Colon (tissue), 2 donors: ENCODE data around the gene CRTC1.
"Not testable (repeated sequence)": the region's sequence is repeated elsewhere in the genome, so short reads cannot be mapped to it uniquely, and the experiment has no call there.

Experiments
- FAIRE-seq: peaks from 2 replicates; lab custom pipeline; 2012; peaks lifted over from hg19 to GRCh38; lab: Jason Lieb, UNC
- donor health status: control.
- donor health status: control.

The CRTC1 gene

DNA sequence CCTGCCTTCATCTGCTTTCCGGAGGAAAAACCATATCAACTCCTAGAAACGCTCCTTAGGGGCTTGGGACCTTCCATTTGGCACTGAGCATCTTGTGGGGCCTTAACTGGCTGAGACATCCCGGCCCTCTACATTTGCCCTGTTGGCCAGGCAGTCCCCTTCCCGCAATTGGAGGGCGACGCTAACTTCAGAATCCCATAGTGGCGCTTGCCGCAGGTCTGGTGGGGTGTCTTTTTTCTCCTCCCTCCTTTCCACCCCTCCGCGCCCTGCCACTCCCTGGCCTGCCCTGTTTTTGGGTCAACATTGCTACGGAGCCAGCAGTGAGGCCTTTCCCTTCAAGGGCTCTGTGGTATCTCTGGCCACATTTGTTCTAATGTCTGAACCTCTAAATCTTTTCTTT lies 13.6 kb upstream of the CRTC1 start:
- FAIRE-seq = no peak

DNA sequence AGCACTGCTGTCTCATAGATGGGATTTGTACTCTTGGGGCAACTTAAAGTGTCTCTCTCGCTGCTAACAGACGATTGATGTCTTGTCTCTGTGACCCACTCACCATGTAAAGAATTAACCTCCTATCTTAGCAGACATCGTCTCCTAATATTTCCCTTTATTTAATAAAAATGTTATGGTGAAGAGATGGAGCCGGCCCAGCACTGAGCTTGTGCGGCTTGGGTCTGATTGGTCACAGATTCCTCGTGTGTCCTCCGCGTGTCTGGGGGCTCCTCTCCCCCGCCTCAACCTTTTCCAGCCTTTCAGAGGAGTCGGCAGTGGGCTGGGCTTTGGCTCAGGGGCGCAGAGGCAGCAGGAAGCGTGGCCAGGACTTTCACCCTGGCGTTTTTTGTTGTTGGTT lies 13.2 kb upstream of the CRTC1 start:
- FAIRE-seq = no peak

DNA sequence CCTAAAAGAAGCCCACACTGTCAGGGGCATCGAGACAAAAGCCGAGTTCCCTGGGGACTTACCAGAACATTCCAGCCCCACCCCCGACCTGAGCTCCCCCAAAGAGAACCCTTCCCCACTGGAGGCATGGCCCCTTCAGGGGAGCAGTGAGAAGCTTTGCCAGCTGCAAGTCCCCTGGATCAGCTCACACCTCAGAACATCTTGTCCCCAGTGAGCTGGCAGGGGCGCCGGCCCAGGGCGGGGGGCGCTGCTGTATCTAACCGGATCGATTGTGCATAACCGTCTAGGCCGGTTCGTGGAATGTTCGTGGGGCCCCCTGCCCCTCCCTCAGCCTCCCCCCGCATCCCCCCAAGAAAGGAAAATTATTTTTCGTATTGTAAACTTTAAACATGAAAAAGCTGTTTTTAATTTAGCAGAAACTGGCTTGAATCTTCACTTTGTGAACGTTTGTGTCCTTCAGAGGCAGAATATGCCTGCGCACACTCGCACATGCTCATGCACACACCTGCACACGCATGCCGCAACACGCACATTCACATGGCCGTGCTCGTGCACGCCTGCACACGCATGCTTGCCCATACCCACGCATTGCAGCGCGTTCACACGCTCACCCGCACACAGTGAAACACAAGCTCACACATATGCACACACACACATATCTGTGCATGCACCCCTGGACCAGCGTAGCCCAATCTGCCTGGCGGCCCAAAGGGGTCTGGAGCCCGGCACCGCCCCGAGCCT lies 12.0 kb upstream of the CRTC1 start:
- FAIRE-seq = no peak

DNA sequence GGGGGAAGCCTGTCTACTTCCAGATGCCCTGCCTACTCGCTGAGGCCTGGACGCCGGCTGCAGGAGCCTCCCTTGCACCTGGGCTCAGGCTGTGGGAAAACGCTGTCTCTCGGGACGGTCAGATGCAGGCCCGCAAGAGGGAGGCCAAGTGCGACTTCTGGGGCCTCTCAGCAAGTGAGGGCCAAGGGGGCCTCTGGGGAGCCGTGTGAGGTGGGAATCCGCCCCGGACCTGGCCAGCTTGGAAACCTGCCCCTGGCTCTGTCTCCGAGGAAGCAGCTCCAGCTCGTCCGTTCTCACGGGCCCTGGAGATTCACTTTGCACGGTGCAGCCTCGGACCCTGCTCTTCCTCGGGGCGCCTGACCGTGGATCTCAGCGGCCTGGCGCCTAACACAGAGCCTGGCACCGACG lies 11.4 kb upstream of the CRTC1 start:
- FAIRE-seq = no peak

DNA sequence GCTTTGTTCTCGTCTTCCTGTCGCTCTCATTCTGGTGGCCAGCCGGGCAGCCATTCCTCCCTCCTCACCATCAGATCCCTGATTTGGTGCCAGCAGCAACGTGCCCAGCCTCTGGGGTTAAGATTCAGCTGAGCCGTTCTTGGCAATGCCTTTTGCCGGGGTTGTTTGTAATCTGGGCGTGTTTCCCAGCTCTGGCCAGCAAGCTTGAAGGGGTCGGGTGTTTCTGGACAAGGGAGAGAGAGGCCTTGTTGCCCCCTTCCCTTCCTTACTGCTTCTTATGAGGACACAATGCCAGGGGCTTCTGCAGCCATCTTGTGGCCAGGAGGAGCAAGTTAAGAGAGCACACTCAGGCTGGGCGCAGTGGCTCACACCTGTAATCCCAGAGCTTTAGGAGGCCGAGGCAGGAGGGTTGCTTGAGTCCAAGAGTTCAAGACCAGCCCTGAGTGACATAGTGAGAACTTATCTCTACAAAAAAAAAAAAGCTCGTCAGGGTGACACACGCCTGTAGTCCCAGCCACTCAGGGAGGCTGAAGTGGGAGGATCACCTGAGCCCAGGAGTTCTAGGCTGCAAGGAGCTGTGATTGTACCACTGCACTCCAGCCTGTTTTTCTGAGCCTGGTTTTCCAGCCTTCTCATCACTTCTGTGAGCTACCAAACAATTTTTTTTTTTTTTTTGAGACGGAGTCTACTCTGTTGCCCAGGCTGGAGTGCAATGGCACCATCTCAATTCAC lies 10.7 kb upstream of the CRTC1 start:
- FAIRE-seq = no peak

DNA sequence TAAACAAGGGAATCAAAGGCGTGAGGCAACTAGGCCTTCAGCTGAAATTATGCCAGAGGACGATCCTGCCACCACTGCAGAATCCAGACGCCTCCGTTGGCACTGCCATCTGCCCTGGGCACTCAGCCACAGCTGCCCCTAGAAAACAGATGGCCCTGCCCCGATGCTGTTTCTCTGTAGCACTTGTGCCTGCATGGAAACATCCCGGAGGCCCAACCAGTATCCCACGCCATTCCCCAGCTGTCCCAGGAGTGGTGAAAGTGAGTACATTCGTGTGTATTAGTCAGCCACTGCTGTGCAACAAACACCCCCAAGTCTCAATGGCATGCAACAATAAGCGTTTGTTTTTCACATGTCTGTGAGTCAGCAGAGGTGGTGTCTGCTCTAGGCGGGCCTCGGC lies 8.9 kb upstream of the CRTC1 start:
- no peak for FAIRE-seq

DNA sequence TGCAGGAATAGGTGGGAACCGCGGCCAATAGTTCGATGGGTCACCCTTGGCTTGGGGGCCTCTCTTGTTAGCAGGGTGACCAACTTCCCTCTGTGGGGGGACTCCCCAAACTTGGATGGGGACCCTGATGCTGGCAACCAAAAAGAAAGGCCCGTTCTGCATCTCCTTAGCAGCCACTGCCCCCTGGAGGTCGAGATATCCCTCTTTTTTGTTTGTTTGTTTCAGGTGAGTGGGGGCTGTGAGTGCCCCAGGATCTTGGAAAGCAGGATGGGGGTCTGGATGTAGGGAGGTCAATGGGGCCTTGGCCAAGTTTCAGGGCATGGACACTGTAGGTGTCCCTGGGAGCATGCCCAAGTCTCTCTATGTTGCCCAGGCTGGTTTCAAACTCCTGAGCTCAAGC lies 7.7 kb upstream of the CRTC1 start:
- no peak for FAIRE-seq

DNA sequence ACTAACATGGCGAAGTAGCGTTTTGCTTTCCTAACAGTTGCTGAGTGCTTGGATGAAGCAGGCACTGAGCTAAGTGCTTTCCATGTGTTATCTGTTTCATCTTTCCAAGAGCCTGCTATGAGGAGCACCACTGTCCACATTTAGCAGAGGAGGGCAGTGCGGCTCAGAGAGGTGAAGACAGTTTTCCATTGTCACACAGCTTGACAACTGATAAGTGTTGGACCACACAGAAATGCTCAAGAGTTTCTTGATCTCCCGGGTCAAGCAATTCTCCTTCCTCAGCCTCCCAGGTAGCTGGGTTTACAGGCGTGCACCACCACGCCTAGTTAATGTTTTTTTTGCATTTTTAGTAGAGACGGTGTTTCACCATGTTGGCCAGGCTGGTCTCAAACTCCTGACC lies 6.8 kb upstream of the CRTC1 start:
- FAIRE-seq = no peak

DNA sequence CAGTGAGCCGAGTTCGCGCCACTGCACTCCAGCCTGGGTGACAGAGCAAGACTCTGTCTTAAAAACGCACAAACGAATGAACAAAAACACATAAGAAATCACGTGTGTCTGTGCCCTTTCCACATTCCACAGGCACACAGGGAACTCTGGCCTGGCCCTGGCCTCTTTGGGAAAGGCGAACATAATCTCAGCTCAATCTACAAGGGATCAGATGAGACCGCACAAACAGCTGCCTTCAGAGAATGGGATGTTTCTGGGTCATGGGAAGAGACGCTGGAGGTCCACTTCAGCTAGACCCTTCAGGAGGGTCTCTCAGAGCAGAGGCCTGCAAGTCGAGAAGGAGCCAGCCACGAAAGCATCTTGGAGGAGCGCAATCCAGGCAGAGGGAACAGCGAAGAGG lies 6.3 kb upstream of the CRTC1 start:
- FAIRE-seq = no peak

DNA sequence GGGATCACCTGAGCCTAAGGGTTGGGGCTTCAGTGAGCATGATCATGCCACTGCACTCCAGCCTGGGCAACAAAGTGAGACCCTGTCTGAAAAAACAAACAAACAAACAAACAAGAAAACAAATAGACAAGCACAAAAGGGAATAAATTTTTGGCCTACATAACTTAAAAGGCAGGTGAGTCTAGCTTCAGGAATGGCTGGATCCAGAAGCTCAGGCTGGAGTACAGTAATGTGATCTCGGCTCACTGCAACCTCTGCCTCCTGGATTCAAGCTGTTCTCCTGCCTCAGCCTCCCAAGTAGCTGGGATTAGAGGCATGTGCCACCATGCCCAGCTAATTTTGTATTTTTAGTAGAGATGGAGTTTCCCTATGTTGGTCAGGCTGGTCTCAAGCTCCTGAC lies 3.3 kb upstream of the CRTC1 start:
- not testable (repeated sequence) for FAIRE-seq

DNA sequence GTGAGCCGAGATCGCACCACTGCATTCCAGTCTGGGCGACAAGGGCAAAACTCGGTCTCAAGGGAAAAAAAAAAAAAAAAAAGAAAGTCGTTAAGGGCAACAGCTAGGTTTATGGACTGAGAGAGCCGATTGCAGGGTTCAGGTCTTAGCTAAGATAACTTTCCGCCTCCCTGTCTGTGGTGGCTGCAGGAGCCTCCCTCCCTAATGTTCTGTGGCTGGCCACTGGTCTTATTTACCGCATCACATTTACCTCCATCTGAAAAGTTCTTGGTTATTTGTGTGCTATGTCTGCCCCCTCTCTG lies 722 bp upstream of the CRTC1 start:
- FAIRE-seq = no peak

DNA sequence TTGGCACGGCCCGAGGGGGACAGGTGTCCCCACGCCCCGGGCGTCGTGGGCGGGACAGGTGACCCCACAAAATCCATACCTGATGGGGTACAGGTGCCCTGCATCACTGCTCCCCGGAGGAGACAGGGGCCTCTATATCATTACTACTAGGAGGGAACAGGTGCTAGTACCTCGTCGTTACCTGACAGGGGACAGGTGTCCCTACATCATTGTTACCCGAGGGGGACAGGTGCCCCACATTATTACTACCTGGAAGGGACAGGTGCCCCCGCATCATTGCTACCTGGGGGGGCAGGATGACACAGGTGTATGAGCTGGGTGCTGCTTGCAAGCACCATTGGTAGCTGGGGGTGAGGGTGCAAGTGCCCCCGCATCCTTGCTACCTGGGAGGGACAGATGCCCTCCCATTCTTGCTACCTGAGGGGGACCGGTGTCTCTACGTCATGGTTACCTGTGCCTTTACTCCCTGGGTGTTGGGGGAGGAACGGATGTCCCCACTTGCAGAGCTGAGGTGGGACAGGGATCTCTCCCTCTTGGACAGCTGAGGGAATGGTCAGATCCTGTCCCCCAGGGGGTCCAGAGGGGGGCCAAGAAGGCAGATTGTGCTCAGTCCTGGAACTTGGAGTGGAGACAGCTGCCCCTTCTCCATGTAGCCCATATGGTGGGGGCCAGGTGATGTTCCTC lies 620 bp downstream of the CRTC1 start:
- FAIRE-seq = no peak

DNA sequence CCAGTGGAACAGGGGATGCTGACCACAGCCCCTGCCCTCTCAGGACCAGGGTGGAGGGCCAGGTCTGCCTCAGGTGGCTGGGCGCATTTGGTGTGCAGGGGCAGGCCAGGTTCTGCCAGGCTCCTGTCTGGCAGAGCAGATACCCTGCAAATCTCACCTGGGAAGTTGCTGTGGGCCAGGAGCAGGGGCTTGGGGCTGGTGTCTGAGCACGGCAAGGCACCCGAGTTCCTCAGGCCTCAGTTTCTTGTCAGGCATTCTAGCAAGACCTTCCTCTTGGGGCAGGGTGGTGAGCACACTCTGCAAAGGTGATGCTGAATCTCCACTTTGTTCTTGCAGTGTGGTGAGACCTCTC lies 1.1 kb downstream of the CRTC1 start:
- no peak for FAIRE-seq

DNA sequence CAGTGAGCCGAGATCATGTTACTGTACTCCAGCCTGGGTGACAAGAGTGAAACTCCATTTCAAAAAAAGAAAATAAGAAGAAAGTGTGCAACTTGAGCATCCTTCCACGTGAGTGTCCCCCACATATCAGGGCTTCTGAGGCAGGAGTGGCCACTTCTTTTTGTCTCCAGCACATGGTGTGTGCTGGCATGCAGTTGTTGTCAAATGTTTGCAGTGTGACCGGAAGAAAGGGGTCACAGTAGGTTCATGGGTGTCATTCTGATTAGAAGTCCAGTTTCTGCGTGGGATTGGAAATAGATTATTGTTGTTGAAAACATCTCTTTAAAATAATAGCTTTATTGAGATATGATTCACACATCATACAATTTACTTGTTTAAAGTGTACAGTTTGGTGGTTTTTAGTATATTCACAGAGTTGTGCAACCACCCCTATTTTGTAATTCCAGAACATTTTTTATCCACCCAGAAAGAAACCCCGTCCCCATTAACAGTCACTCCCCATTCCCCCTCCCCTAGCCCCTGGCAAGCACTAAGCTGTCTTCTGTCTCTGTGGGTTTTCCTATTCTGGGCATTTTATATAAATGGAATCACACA lies 2.2 kb downstream of the CRTC1 start:
- no peak for FAIRE-seq

DNA sequence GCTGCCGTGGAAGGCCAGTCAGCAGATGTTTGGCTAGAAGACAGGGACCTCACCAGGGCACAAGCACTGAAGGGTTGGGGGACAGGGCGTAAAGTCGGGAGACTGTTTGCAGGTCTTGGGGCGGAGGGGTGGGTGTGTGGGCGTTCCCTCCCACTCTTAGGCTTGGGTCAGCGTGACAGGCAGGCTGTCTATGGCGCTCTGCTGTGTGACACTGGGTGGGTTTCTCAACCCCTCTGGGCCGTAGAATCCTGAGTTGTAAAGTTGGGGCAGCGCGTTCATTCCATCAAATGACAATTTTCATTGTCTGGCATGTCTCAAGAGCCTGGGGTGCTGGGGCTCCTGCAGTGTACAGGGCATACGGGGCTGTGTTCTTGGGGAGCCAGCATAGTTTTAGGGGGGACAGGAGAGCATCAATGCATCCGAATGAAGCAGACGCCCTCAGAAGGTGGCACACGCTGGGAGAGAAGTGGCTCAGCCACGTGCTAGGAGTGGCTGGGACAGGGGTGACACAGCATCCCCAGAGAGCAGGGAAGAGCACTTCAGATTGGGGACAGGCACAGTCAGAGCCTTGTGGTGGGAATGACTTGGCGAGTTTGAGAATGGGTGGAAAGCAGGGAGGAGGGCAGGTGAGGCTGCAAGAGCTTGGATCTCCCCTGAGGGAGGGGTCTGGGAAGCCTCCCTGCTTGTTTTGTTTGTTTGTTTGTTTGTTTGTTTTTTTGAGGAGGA lies 4.4 kb downstream of the CRTC1 start:
- no peak for FAIRE-seq

DNA sequence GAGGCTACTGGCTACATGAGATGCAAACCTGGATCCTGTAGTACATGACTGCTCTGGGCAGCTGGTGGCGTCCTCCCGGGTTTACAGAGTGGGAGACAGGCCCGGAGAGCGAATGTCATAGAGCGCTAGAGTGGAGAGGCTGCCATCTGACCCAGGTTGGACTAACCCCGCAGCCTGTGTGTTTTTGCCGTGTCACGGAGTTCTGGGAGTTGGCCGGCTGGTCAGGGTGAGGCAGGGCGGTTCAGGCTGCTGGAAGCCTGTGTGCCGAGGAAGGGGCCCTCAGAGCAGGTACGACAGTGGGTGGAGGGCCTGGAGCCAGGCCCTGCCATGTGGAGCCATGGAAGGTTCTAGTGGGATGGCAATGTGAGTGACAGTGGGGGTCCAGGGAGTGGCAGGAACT lies 12.5 kb downstream of the CRTC1 start:
- FAIRE-seq = no peak

DNA sequence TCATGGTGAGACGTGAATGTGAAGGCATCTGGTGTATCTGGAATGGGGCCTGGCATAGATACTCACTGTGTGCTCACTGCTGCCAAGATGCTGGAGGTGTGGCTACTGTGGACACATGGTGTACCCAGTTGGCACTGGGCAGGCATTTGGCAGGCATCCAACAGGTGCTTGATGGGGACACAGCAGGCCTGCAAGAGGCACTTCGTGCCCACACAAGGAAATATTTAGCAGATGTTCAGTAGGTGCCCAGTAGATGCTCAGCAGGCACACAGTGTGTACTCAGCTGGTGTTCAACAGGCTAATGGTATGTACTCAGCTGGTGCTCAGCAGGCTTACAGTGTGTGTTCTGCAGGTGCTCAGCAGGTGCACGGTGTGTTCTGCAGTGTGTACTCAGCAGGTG lies 14.2 kb downstream of the CRTC1 start:
- no peak for FAIRE-seq

DNA sequence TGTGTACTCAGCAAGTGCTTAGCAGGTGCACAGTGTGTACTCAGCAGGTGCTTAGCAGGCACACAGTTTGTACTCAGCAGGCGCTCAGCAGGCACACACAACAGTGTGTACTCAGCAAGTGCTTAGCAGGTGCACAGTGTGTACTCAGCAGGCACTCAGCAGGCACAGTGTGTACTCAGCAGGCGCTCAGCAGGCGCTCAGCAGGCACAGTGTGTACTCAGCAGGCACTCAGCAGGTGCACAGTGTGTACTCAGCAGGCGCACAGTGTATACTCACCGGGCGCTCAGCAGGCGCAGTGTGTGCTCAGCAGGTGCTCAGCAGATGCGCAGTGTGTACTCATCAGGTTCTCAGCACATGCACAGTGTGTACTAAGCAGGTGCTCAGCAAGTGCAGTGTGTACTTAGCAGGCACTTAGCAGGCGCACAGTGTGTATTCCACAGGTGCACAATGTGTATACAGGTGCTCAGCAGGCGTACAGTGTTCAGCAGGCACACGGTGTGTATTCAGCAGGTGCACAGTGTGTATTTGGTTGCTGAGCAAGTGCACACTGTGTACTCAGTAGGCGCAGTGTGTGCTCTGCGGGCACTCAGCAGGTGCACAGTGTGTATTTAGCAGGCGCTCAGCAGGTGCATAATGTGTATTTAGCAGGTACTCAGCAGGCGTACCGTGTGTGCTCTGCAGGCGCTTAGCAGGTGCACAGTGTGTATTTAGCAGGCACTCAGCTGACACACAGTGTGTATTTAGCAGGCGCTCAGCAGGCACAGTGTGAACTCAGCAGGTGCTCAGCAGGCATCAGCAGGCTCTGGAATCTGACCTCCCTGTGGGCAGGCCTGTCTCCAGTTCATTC lies 15.1 kb downstream of the CRTC1 start:
- no peak for FAIRE-seq

DNA sequence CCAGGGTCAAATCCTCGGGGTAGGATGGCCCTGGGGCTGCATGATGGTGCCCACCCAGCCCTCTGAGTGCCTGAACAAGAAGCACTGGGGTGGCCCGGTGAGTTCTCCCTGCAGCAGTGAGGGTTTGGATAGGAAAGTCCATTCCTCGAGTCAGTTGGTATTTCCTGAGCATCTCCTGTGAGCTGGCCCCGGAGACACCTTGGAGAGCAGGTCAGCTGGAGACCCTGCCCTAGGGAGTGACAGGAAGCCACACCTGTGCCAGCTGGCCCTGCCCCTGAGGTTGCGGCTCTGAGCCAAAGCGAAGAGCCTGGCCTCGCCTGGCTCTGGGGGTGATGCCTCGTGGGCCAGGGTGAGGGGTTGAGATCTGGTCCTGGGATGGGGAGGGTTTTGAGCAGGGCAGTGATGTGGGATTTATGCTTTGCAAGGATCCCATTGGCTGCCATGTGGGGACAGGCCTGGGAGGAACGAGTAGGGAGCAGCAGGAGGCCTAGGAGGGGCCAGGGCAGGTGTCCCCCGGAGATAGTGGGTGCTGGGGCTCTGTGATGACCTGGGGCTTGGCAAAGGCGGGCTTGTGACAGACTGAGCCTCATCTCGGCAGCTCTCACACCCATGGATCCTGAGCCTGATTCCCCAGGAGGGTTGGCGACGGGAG lies 16.0 kb downstream of the CRTC1 start:
- FAIRE-seq = no peak

DNA sequence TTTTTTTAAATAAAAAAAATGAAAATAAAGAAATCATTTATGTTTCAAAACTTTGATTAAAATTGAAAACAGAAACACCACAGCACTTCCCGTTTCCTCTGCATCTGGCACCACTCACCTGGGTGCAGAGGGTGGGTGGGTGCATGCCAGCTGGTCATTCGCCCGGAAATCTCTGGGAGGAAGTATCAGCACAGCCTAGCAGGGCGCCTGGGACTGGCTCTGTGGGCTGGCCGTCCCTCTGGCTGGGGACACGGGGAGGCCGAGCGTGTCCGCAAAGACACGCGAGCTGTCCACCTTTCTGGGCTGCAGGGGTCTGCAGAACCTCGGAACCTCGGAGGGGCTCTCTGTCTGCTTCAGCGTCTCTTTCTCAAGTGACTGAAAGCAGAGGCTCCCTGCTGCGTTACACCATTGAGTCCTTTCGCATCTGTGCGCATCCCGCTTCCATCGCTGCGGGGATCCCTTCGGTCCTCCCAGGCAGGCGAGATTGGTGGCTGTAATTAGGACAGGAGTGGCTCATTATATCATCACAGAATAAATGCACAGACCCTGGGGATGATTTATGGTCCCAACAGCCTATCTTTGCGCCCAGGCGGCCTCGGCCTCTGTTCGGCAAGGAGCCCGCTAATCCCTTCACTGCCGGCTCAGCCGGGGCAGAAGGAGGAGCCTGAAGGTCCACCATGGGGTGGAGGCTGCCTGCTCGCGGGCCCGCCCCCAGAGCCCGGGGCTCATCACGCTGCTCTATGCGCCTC lies 17.2 kb downstream of the CRTC1 start:
- FAIRE-seq = no peak

DNA sequence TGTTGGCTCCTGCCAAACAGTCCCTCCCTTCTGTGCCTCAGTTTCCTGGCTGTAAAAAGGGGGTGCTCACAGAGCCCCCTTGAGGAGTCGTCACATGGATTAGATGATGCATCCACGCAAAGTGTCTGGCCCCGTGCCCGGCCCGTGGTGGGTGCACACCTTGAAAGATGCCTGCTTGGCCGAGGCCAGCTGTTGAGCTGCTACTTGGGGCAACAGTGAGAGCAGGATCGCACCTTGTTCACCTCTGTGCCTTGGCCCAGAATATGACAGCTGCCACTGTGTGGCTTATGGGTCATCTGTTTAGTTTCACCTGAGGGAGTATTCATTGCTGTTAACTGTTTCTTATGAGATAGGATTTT lies 17.7 kb downstream of the CRTC1 start:
- no peak for FAIRE-seq
